ENCODE data around the gene LYRM4.

DNA sequence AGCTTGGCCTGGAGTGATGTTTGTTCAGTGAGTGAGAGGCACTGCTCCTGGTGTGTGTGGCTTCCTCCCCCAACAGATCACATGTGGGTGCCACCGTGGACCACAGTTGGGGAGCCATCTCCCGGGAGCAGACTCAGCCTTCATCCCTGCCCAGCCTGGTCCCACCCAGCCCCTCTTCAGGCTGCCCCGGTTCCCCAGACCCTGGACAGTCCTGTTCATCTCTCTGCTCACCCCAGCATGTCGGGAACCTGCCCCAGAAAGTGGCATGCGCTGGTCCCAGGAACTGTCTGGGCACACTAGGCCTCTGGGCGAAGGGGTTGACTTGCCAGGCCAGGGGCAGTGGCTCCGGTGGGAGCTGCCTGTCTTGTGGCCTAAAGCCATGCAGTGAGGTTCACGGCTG is 197.1 kb downstream of the LYRM4 start:
- TF ChIP-seq POLR2AphosphoS5 (IDR thresholded peaks at IDR 0.05; ENCODE audit: low read depth, low read length): no peak
- TF ChIP-seq TAF1 (IDR thresholded peaks at IDR 0.05; ENCODE audit: borderline replicate concordance, insufficient read depth, low read length): no peak
- TF ChIP-seq, protein P1, sequence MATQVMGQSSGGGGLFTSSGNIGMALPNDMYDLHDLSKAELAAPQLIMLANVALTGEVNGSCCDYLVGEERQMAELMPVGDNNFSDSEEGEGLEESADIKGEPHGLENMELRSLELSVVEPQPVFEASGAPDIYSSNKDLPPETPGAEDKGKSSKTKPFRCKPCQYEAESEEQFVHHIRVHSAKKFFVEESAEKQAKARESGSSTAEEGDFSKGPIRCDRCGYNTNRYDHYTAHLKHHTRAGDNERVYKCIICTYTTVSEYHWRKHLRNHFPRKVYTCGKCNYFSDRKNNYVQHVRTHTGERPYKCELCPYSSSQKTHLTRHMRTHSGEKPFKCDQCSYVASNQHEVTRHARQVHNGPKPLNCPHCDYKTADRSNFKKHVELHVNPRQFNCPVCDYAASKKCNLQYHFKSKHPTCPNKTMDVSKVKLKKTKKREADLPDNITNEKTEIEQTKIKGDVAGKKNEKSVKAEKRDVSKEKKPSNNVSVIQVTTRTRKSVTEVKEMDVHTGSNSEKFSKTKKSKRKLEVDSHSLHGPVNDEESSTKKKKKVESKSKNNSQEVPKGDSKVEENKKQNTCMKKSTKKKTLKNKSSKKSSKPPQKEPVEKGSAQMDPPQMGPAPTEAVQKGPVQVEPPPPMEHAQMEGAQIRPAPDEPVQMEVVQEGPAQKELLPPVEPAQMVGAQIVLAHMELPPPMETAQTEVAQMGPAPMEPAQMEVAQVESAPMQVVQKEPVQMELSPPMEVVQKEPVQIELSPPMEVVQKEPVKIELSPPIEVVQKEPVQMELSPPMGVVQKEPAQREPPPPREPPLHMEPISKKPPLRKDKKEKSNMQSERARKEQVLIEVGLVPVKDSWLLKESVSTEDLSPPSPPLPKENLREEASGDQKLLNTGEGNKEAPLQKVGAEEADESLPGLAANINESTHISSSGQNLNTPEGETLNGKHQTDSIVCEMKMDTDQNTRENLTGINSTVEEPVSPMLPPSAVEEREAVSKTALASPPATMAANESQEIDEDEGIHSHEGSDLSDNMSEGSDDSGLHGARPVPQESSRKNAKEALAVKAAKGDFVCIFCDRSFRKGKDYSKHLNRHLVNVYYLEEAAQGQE (IDR thresholded peaks at IDR 0.05; ENCODE audit: insufficient read depth in 1 of 2, low read depth in 2 of 2, low read length in 2 of 2): no peak
